MCF 10A (cell line): Measurements from ENCODE around the gene VPS13A. TPM values are rescaled to one million over a fixed set of nuclear protein-coding genes. Genes with fewer than 3 reads are reported as not detected.

Experiments used
- BruUV-seq: library from RNA; stranded (reverse); fragments of 400-500 nt; replicated peaks from 2 replicates; lab custom pipeline; 2021; lab: Mats Ljungman, UMichigan
- CTCF ChIA-PET: fragments of 300-600 bp; sonication (Branson Sonifier 250); formaldehyde crosslinking; extraction: SDS; loops from one replicate; lab custom pipeline; 2021; ENCODE audit warnings: antibody characterized with exemption, inconsistent platforms; lab: Yijun Ruan, JAX
- POLR2A ChIA-PET: fragments of 300-600, 350-650 bp; sonication (Branson Sonifier 250); formaldehyde crosslinking; extraction: SDS; loops from one replicate; lab custom pipeline; 2020; ENCODE audit warnings: antibody characterized with exemption, inconsistent platforms; lab: Yijun Ruan, JAX
- DNase-seq: peaks from one replicate; pipeline ENCODE4 v3.0.0-alpha.2; 2018; ENCODE audit not compliant: unreplicated experiment
- H3K27ac Mint-ChIP-seq: one replicate; pipeline ENCODE4 v1.8.0; 2022; ENCODE audit warnings: mild to moderate bottlenecking, low read depth, mixed read lengths; ENCODE audit not compliant: unreplicated experiment
- H3K27me3 Mint-ChIP-seq: one replicate; pipeline ENCODE4 v1.8.0; 2022; ENCODE audit warnings: mixed read lengths; ENCODE audit not compliant: insufficient read depth, unreplicated experiment
- H3K36me3 Mint-ChIP-seq: one replicate; pipeline ENCODE4 v1.8.0; 2022; ENCODE audit warnings: mild to moderate bottlenecking, moderate library complexity, mixed read lengths; ENCODE audit not compliant: insufficient read depth, unreplicated experiment
- H3K4me1 Mint-ChIP-seq: one replicate; pipeline ENCODE4 v1.8.0; 2022; ENCODE audit warnings: mixed read lengths; ENCODE audit not compliant: insufficient read depth, unreplicated experiment
- H3K4me3 Mint-ChIP-seq: one replicate; pipeline ENCODE4 v1.8.0; 2022; ENCODE audit warnings: mild to moderate bottlenecking, moderate library complexity, mixed read lengths; ENCODE audit not compliant: unreplicated experiment
- H3K9me3 Mint-ChIP-seq: one replicate; pipeline ENCODE4 v1.8.0; 2022; ENCODE audit warnings: mixed read lengths; ENCODE audit not compliant: unreplicated experiment
- CTCF ChIP-seq: fragments of 200-600 bp; IDR thresholded peaks from one replicate; pipeline ENCODE4 v1.8.0; 2022; ENCODE audit warnings: antibody characterized with exemption, mild to moderate bottlenecking; ENCODE audit not compliant: unreplicated experiment
- intact Hi-C: fragments of 100-400 bp; cut with micrococcal nuclease; formaldehyde crosslinking; loops from 2 replicates; pipeline ENCODE4 v1.14.1; 2022
- total RNA-seq: library from RNA; stranded (reverse); gene quantifications from 2 replicates; pipeline ENCODE4 v1.2.3, GENCODE V29; 2022

Gene VPS13A
- total RNA-seq, 1 experiment from 2014 or later, result 29.6 TPM

GRCh38 chr9:77442436-77442835 lies 265.1 kb downstream of the VPS13A start:
- CTCF ChIA-PET, result interaction anchor here (0.9 to 9.6 kb wide), 6 partner anchors 9 to 592 kb away, joined by 3 to 132 read pairs (median 6); no protein-coding TSS in a partner anchor
- H3K27me3 Mint-ChIP-seq, result no peaks in the 10 kb centered on the region
- intact Hi-C loops, result no loop called here
- POLR2A ChIA-PET, result interaction anchor here (0.7 kb wide), 1 partner anchor 171 kb away, joined by 3 read pairs; no protein-coding TSS in a partner anchor
- no peaks in the 10 kb centered on the region for H3K36me3 Mint-ChIP-seq
- H3K4me1 Mint-ChIP-seq, result no peaks in the 10 kb centered on the region
- no peak overlapping the region for H3K4me3 Mint-ChIP-seq
- H3K9me3 Mint-ChIP-seq, result no peaks in the 10 kb centered on the region
- no peak for DNase-seq
- no peak for TF ChIP-seq CTCF
- H3K27ac Mint-ChIP-seq, result no peak overlapping the region
- BruUV-seq, result no TSS peak

DNA sequence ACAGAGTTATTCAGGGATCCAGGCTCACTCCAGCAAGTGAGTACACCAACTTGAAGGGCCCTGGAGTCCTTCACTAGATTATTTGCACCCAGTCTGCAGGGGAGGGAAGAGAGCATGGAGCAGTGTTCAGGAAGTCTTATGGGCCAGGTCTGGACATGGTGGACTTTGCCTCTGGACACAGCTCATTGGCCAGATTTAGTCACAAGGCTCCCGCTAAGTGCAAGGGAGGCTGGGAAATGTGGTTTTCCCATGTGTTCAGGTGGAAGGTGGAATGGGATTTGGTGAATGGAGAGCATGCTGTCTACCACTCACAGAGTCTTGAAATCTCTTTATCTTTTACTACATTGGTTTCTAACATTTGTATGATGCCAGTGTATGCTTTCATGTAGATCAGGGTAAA lies 270.3 kb downstream of the VPS13A start:
- POLR2A ChIA-PET, result no interaction called here
- Mint-ChIP-seq H3K4me3 (no peak overlapping the region), H3K27me3 (no peaks in the 10 kb centered on the region), H3K9me3 (peaks cover 7% of the 10 kb centered on the region), H3K36me3 (no peaks in the 10 kb centered on the region), H3K27ac (no peak overlapping the region), H3K4me1 (peaks cover 13% of the 10 kb centered on the region)
- intact Hi-C loops, result no loop called here
- CTCF ChIA-PET, result interaction anchor here (0.6 to 9.6 kb wide), 3 partner anchors 11 to 201 kb away, joined by 3 to 132 read pairs (median 3); no protein-coding TSS in a partner anchor
- BruUV-seq, result no TSS peak
- TF ChIP-seq CTCF, result no peak
- DNase-seq, result no peak

DNA sequence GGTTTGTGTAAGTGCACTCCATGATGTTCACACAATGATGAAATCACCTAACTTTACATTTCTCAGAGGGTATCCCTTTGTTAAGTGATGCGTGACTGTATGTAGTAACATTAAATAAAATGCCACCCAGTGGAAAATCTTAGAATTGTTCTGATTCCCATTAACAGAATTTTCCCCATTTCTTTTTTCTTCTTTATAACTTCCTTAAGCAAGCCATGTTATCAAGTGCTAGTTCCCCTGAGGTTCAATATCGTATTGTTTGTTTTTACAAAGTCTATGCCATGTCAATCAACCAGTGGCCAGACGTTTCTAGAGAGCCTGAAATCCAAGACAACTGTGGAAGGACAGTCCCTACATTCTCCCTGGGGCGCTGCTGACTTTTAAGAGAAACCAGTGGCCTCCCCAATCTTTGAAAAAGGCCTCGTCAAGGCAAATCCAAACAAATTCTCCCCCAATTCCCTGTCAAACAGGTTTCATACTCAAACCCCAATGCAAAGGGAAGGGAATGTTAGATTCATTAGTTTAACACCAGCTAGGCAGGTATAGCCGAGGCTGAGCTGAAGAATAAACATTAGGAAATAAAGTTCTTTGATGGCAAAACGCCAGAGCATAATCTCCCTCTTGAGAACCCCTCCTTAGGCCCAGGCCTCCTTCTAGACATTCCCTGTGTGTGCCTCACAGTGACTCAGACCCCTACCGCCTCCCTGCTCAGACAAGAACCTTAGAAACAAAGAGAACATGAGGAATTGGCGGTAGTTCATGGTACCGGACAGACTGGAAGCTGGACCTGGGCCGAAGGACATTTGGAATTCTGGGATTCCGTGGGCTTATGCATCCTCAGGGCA lies 272.1 kb downstream of the VPS13A start:
- no peak overlapping the region for H3K4me3 Mint-ChIP-seq
- peak overlapping the region; percentile 43 for H3K27ac Mint-ChIP-seq
- DNase-seq, result peak; percentile 70
- intact Hi-C loops, result loop anchor here (10.0 kb wide), 1 partner anchor 285 kb away; no protein-coding TSS in a partner anchor
- POLR2A ChIA-PET, result interaction anchor here (0.5 kb wide), 1 partner anchor 47 kb away, joined by 3 read pairs; no protein-coding TSS in a partner anchor
- no peak for TF ChIP-seq CTCF
- H3K9me3 Mint-ChIP-seq, result peaks cover 7% of the 10 kb centered on the region
- no TSS peak for BruUV-seq
- no peaks in the 10 kb centered on the region for H3K27me3 Mint-ChIP-seq
- H3K36me3 Mint-ChIP-seq, result no peaks in the 10 kb centered on the region
- CTCF ChIA-PET, result interaction anchor here (1.0 to 2.5 kb wide), 5 partner anchors 10 to 676 kb away, joined by 3 to 13 read pairs (median 4); no protein-coding TSS in a partner anchor
- peaks cover 13% of the 10 kb centered on the region for H3K4me1 Mint-ChIP-seq

GRCh38 chr9:77450085-77450475 lies 272.7 kb downstream of the VPS13A start:
- BruUV-seq, result no TSS peak
- H3K9me3 Mint-ChIP-seq, result peaks cover 7% of the 10 kb centered on the region
- DNase-seq, result no peak
- TF ChIP-seq CTCF, result no peak
- ChIA-PET POLR2A (interaction anchor here (0.5 kb wide), 1 partner anchor 48 kb away, joined by 3 read pairs; no protein-coding TSS in a partner anchor), CTCF (interaction anchor here (0.7 to 2.5 kb wide), 6 partner anchors 9 to 675 kb away, joined by 3 to 13 read pairs (median 4); no protein-coding TSS in a partner anchor)
- no peaks in the 10 kb centered on the region for H3K27me3 Mint-ChIP-seq
- no peaks in the 10 kb centered on the region for H3K36me3 Mint-ChIP-seq
- no peak overlapping the region for H3K27ac Mint-ChIP-seq
- intact Hi-C loops, result loop anchor here (10.0 kb wide), 1 partner anchor 285 kb away; no protein-coding TSS in a partner anchor
- H3K4me3 Mint-ChIP-seq, result no peak overlapping the region
- peaks cover 13% of the 10 kb centered on the region for H3K4me1 Mint-ChIP-seq
